ENCODE measurements around the gene KIF21B.

KIF21B gene

GRCh38 chr1:200959411-200959921 lies 64.0 kb downstream of the KIF21B start:
- TF ChIP-seq GATA3 (IDR thresholded peaks at IDR 0.05; ENCODE audit: low read depth, low read length) (no peak), GATA2 (IDR thresholded peaks at IDR 0.05; ENCODE audit: low read depth, low read length) (no peak)

GRCh38 chr1:200958597-200958996 lies 64.9 kb downstream of the KIF21B start:
- TF ChIP-seq GATA3 (IDR thresholded peaks at IDR 0.05; ENCODE audit: low read depth, low read length), result no peak
- no peak for TF ChIP-seq GATA2 (IDR thresholded peaks at IDR 0.05; ENCODE audit: low read depth, low read length)

GRCh38 chr1:200954434-200954833 lies 69.1 kb downstream of the KIF21B start:
- no peak for TF ChIP-seq GATA2 (IDR thresholded peaks at IDR 0.05; ENCODE audit: low read depth, low read length)

- TF ChIP-seq GATA3 (IDR thresholded peaks at IDR 0.05; ENCODE audit: low read depth, low read length), result no peak
- no peak for TF ChIP-seq GATA2 (IDR thresholded peaks at IDR 0.05; ENCODE audit: low read depth, low read length)
Measured at GRCh38 chr1:200951016-200951415, 72.5 kb downstream of the KIF21B start.

GRCh38 chr1:200949626-200950025 lies 73.9 kb downstream of the KIF21B start:
- TF ChIP-seq GATA2 (IDR thresholded peaks at IDR 0.05; ENCODE audit: low read depth, low read length) (no peak), GATA3 (IDR thresholded peaks at IDR 0.05; ENCODE audit: low read depth, low read length) (no peak)

GRCh38 chr1:200947059-200947566 lies 76.4 kb downstream of the KIF21B start:
- TF ChIP-seq GATA3 (IDR thresholded peaks at IDR 0.05; ENCODE audit: low read depth, low read length) (no peak), GATA2 (IDR thresholded peaks at IDR 0.05; ENCODE audit: low read depth, low read length) (no peak)

GRCh38 chr1:200945111-200945510 lies 78.4 kb downstream of the KIF21B start:
- no peak for TF ChIP-seq GATA3 (IDR thresholded peaks at IDR 0.05; ENCODE audit: low read depth, low read length)
- no peak for TF ChIP-seq GATA2 (IDR thresholded peaks at IDR 0.05; ENCODE audit: low read depth, low read length)

- TF ChIP-seq GATA2 (IDR thresholded peaks at IDR 0.05; ENCODE audit: low read depth, low read length), result no peak
- TF ChIP-seq GATA3 (IDR thresholded peaks at IDR 0.05; ENCODE audit: low read depth, low read length), result no peak
Measured at GRCh38 chr1:200938955-200939354, 84.6 kb downstream of the KIF21B start.

GRCh38 chr1:200934676-200935245 lies 88.8 kb downstream of the KIF21B start:
- TF ChIP-seq GATA3 (IDR thresholded peaks at IDR 0.05; ENCODE audit: low read depth, low read length), result no peak
- no peak for TF ChIP-seq GATA2 (IDR thresholded peaks at IDR 0.05; ENCODE audit: low read depth, low read length)

GRCh38 chr1:200931776-200932175 lies 91.7 kb downstream of the KIF21B start:
- TF ChIP-seq GATA3 (IDR thresholded peaks at IDR 0.05; ENCODE audit: low read depth, low read length), result no peak
- no peak for TF ChIP-seq GATA2 (IDR thresholded peaks at IDR 0.05; ENCODE audit: low read depth, low read length)

GRCh38 chr1:200929530-200930278 lies 93.8 kb downstream of the KIF21B start:
- TF ChIP-seq GATA2 (IDR thresholded peaks at IDR 0.05; ENCODE audit: low read depth, low read length) (no peak), GATA3 (IDR thresholded peaks at IDR 0.05; ENCODE audit: low read depth, low read length) (no peak)

GRCh38 chr1:200925831-200926230 lies 97.7 kb downstream of the KIF21B start:
- TF ChIP-seq GATA2 (IDR thresholded peaks at IDR 0.05; ENCODE audit: low read depth, low read length) (no peak), GATA3 (IDR thresholded peaks at IDR 0.05; ENCODE audit: low read depth, low read length) (no peak)

- TF ChIP-seq GATA2 (IDR thresholded peaks at IDR 0.05; ENCODE audit: low read depth, low read length) (no peak), GATA3 (IDR thresholded peaks at IDR 0.05; ENCODE audit: low read depth, low read length) (no peak)
Measured at GRCh38 chr1:200923601-200924000, 99.9 kb downstream of the KIF21B start.

GRCh38 chr1:200922406-200922805 lies 101.1 kb downstream of the KIF21B start:
- TF ChIP-seq GATA2 (IDR thresholded peaks at IDR 0.05; ENCODE audit: low read depth, low read length) (no peak), GATA3 (IDR thresholded peaks at IDR 0.05; ENCODE audit: low read depth, low read length) (no peak)

GRCh38 chr1:200921571-200922110 lies 101.9 kb downstream of the KIF21B start:
- TF ChIP-seq GATA2 (IDR thresholded peaks at IDR 0.05; ENCODE audit: low read depth, low read length) (no peak), GATA3 (IDR thresholded peaks at IDR 0.05; ENCODE audit: low read depth, low read length) (no peak)

All from SH-SY5Y (cell line).